Stomach (tissue), 4 donors: ENCODE results near the gene TNK2.

Source experiments
- EP300 ChIP-seq: sonication (generic); formaldehyde crosslinking; IDR thresholded peaks from one replicate; pipeline ENCODE4 v1.6.1; 2017; ENCODE audit warnings: antibody characterized with exemption
- POLR2AphosphoS5 ChIP-seq, 3 donors: sonication (generic); formaldehyde crosslinking; IDR thresholded peaks; one replicate each; pipeline ENCODE4 v1.6.1; 2016; ENCODE audit warnings: antibody characterized with exemption in 3 of 3
- TF ChIP-seq, protein P1 (sequence below), 7 experiments: fragments of 450-650 bp in 4 of 7; fragments of 200-600 bp in 3 of 7; sonication (generic) in 3 of 7; IDR thresholded peaks; one replicate each; pipeline ENCODE4 v1.5.1; 2016 to 2019; ENCODE audit warnings: antibody characterized with exemption in 7 of 7, control low read depth in 2 of 7, mild to moderate bottlenecking in 1 of 7

DNA sequence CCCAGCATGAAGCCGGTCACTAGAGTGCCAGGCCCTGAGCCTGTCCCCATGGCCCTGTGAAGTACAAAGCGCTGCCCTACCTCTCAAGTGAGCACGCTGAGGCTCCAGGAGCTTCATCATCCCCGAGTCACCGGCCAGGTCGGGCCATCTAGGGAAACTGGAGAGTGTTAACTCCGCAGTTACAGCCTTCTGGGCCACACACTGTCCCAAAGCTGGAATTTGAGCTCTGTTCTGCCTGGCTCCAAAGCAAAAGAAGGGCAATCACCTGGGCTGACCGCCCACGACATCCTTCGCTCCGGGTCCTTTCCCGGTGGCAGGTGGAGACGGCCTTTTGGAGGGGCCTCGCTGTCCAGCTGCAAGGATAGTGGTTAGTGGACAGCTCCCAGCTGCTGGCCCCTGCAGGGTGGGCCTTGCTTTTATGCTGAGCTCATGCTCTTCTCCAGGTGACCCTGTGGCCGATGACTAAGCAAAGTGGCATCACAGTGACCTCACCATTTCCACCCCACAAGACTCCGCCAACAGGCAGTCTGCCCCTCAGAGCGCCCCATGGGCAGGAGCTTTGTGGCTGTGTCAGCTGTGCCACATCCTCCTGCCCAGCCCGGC lies 93.1 kb downstream of the TNK2 start:
- TF ChIP-seq POLR2AphosphoS5 (IDR thresholded peaks at IDR 0.05) = no peak
- no peak for TF ChIP-seq EP300
- TF ChIP-seq, protein P1, sequence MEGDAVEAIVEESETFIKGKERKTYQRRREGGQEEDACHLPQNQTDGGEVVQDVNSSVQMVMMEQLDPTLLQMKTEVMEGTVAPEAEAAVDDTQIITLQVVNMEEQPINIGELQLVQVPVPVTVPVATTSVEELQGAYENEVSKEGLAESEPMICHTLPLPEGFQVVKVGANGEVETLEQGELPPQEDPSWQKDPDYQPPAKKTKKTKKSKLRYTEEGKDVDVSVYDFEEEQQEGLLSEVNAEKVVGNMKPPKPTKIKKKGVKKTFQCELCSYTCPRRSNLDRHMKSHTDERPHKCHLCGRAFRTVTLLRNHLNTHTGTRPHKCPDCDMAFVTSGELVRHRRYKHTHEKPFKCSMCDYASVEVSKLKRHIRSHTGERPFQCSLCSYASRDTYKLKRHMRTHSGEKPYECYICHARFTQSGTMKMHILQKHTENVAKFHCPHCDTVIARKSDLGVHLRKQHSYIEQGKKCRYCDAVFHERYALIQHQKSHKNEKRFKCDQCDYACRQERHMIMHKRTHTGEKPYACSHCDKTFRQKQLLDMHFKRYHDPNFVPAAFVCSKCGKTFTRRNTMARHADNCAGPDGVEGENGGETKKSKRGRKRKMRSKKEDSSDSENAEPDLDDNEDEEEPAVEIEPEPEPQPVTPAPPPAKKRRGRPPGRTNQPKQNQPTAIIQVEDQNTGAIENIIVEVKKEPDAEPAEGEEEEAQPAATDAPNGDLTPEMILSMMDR (IDR thresholded peaks at IDR 0.05) = no peak
